ENCODE measurements around the gene ALLC.

ALLC gene

DNA sequence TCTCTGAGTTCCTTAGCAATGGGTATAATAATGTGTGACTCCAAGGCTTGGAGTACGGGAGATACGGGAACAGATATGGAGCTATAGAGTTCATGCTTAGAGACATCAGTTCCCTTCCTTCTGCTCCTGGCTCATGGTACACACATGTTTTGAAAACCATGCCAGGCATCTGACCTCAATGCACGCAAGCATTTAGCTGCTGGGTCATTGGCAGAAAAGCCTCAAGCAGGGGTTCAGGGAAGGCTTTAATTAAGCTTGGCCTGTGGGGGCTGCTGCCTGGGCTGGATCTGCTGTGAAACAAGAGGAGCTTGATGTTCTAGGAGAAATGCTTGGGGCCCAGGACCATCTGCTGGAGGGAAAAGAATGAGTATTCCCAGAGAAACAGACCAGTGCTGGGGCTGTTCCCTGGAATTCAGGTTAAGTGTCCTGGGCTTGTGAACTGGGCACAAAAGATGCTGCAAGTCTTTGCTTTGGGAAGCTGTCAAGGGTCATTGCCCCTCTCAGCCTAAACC, 3.2 kb downstream of the ALLC start:
- H3K4me2 ChIP-seq (ENCODE audit: low read length): no peak overlapping the region
- H3K27me3 ChIP-seq (ENCODE audit: control insufficient read depth, insufficient read depth, low read length): no peaks in the 10 kb centered on the region
- no peaks in the 10 kb centered on the region for H3K4me1 ChIP-seq
- no peak overlapping the region for H3K27ac ChIP-seq
- H3K79me2 ChIP-seq: no peaks in the 10 kb centered on the region
- H3K9me3 ChIP-seq (ENCODE audit: control insufficient read depth, low read length): no peaks in the 10 kb centered on the region
- H3K9ac ChIP-seq: no peak overlapping the region
- no peak overlapping the region for H2AFZ ChIP-seq
- no peaks in the 10 kb centered on the region for H3K36me3 ChIP-seq (ENCODE audit: control insufficient read depth, insufficient read depth, low read length)
- H3K4me3 ChIP-seq (ENCODE audit: low read depth, low read length): no peak overlapping the region
- TF ChIP-seq, protein P1, sequence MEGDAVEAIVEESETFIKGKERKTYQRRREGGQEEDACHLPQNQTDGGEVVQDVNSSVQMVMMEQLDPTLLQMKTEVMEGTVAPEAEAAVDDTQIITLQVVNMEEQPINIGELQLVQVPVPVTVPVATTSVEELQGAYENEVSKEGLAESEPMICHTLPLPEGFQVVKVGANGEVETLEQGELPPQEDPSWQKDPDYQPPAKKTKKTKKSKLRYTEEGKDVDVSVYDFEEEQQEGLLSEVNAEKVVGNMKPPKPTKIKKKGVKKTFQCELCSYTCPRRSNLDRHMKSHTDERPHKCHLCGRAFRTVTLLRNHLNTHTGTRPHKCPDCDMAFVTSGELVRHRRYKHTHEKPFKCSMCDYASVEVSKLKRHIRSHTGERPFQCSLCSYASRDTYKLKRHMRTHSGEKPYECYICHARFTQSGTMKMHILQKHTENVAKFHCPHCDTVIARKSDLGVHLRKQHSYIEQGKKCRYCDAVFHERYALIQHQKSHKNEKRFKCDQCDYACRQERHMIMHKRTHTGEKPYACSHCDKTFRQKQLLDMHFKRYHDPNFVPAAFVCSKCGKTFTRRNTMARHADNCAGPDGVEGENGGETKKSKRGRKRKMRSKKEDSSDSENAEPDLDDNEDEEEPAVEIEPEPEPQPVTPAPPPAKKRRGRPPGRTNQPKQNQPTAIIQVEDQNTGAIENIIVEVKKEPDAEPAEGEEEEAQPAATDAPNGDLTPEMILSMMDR (IDR thresholded peaks at IDR 0.05): no peak

DNA sequence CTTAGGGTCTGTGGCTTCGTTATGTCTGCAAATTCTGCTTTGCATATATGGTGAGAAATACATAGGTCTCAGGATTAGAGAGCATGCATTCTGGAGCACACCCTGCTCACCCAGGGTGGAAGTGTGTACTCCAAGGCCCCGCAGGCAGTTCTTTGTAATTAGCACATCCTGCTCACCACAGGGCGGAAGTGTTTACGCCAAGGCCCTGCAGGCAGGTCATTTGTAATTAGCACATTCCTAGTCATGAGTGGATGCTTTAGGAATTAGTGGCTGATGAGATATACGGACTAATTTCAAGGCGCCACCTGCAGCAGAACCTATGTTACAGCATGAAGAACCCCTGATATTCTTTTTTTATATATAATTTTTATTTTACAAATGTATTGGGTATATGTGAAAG, 4.2 kb downstream of the ALLC start:
- Histone ChIP-seq H3K4me2 (ENCODE audit: low read length) (no peak overlapping the region), H3K4me3 (ENCODE audit: low read depth, low read length) (no peak overlapping the region), H3K79me2 (no peaks in the 10 kb centered on the region), H3K9me3 (ENCODE audit: control insufficient read depth, low read length) (no peaks in the 10 kb centered on the region), H3K4me1 (no peaks in the 10 kb centered on the region), H3K27me3 (ENCODE audit: control insufficient read depth, insufficient read depth, low read length) (no peaks in the 10 kb centered on the region), H3K27ac (no peak overlapping the region), H3K9ac (no peak overlapping the region), H3K36me3 (ENCODE audit: control insufficient read depth, insufficient read depth, low read length) (no peaks in the 10 kb centered on the region), H2AFZ (no peak overlapping the region)
- TF ChIP-seq, protein P1 (IDR thresholded peaks at IDR 0.05): no peak

DNA sequence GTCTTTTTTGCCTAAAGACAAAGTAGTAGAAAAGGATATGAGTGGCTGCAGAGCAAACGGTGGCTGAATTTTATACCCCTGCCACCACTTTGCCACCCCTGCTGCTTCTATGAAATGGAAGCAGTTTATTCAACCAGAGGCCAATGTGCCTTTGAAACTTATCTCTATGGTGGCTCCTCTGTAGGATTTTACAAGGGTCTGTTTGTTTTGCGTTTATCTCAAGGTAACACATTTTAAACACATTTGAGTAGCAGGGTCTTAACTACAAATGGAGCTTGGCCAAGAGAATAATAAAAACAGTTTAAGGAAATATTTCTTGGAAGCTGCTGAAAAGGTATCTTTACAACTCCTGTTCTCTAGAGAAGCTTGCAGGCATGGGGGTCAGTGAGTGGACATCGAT, 6.1 kb downstream of the ALLC start:
- no peaks in the 10 kb centered on the region for H3K4me1 ChIP-seq
- no peaks in the 10 kb centered on the region for H3K36me3 ChIP-seq (ENCODE audit: control insufficient read depth, insufficient read depth, low read length)
- TF ChIP-seq, protein P1 (IDR thresholded peaks at IDR 0.05): no peak
- no peak overlapping the region for H2AFZ ChIP-seq
- no peaks in the 10 kb centered on the region for H3K27me3 ChIP-seq (ENCODE audit: control insufficient read depth, insufficient read depth, low read length)
- no peak overlapping the region for H3K9ac ChIP-seq
- no peaks in the 10 kb centered on the region for H3K9me3 ChIP-seq (ENCODE audit: control insufficient read depth, low read length)
- H3K79me2 ChIP-seq: no peaks in the 10 kb centered on the region
- no peak overlapping the region for H3K4me3 ChIP-seq (ENCODE audit: low read depth, low read length)
- no peak overlapping the region for H3K4me2 ChIP-seq (ENCODE audit: low read length)
- H3K27ac ChIP-seq: no peak overlapping the region

DNA sequence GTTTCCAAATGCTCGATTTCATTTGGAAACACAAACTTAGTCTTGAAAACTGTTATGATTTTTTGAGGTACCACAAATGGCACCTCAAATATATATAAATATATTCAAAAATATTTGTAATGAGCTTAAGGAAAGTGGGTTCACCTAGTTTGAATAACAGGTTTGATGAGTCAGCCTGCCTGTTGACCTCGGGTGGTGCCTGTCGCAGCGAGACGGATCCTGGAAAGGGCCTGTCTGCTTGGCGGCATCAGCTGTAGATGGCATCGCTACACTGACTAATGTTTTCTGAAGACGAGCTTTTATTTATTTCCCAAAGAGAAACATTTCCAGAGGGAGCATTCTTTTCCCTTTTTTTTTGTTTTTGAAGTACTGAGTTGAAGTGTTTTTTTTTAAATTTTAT, 6.9 kb downstream of the ALLC start:
- no peaks in the 10 kb centered on the region for H3K27me3 ChIP-seq (ENCODE audit: control insufficient read depth, insufficient read depth, low read length)
- TF ChIP-seq, protein P1 (IDR thresholded peaks at IDR 0.05): no peak
- no peak overlapping the region for H3K4me2 ChIP-seq (ENCODE audit: low read length)
- H3K4me1 ChIP-seq: no peaks in the 10 kb centered on the region
- H3K4me3 ChIP-seq (ENCODE audit: low read depth, low read length): no peak overlapping the region
- no peak overlapping the region for H3K9ac ChIP-seq
- no peaks in the 10 kb centered on the region for H3K79me2 ChIP-seq
- H3K27ac ChIP-seq: no peak overlapping the region
- H3K36me3 ChIP-seq (ENCODE audit: control insufficient read depth, insufficient read depth, low read length): no peaks in the 10 kb centered on the region
- no peaks in the 10 kb centered on the region for H3K9me3 ChIP-seq (ENCODE audit: control insufficient read depth, low read length)
- H2AFZ ChIP-seq: no peak overlapping the region

DNA sequence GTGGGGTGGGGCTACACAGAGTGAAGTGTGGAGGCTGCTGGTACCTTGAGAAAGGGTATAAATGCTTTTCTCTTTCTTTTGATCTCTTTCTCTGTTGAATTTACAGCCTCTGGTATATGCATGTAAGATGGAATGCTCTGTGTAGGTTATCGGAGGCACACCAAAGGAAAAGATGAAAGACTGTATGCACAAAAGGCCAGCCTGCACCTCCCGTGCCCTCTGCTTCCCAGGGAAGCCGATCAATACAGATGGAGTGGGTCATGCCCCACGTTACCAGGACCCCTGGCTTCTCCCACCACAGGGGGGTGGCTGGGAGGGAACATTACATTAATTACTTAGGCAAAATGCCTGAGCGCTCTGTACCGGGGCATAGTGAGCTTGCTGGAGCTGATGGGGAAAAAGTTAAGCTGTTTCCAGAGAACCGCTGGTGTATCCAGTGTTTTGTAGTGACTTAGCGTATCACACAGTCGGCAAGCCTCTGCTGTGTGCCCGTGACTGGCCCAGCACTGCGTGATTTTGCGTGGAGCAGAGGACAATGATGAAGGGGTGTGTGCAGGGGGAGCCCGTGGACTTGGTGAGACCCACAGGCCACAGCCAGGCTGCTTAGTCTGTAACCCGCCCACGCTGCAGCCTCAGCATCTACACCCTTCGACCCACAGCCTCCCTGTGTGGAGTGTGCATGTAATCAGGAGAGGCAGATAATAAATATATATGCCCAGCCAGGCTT, 8.0 kb downstream of the ALLC start:
- no peak overlapping the region for H2AFZ ChIP-seq
- TF ChIP-seq, protein P1 (IDR thresholded peaks at IDR 0.05): no peak
- no peaks in the 10 kb centered on the region for H3K9me3 ChIP-seq (ENCODE audit: control insufficient read depth, low read length)
- H3K27ac ChIP-seq: no peak overlapping the region
- no peak overlapping the region for H3K9ac ChIP-seq
- no peaks in the 10 kb centered on the region for H3K27me3 ChIP-seq (ENCODE audit: control insufficient read depth, insufficient read depth, low read length)
- H3K4me1 ChIP-seq: no peaks in the 10 kb centered on the region
- no peak overlapping the region for H3K4me3 ChIP-seq (ENCODE audit: low read depth, low read length)
- no peaks in the 10 kb centered on the region for H3K36me3 ChIP-seq (ENCODE audit: control insufficient read depth, insufficient read depth, low read length)
- H3K4me2 ChIP-seq (ENCODE audit: low read length): no peak overlapping the region
- H3K79me2 ChIP-seq: no peaks in the 10 kb centered on the region

All from parathyroid adenoma (tissue), 2 donors.